ENCODE results near the gene ADCY10. TPM values are rescaled to one million over a fixed set of nuclear protein-coding genes. Genes with fewer than 3 reads are reported as not detected.

Gene ADCY10
- total and polyA plus RNA-seq, 9 of the 15 experiments (the other 6 are each of a cell fraction or from before 2014, with no cell fraction given) = 0.08 to 0.86 (median 0.22) TPM

- TF ChIP-seq MAX (CRISPR knock-in tag; IDR thresholded peaks at IDR 0.05) (no peak), MTF1 (CRISPR knock-in tag; IDR thresholded peaks at IDR 0.05; ENCODE audit: borderline replicate concordance) (no peak), NR3C1 (CRISPR knock-in tag; IDR thresholded peaks at IDR 0.05) (0 out of 2 replicates have a peak, but pooled peaks have one; percentile 30), SFPQ (IDR thresholded peaks at IDR 0.05; ENCODE audit: low read depth, low read length) (no peak), TSHZ1 (CRISPR knock-in tag; IDR thresholded peaks at IDR 0.05) (no peak), TCF7L2 (IDR thresholded peaks at IDR 0.05; ENCODE audit: low read depth, low read length) (no peak), ETS1 (conservative IDR thresholded peaks at IDR 0.05; ENCODE audit: control insufficient read depth, low read depth, low read length) (peak; percentile 10; the same call in 1 of the 2 replicates), STAT5A (IDR thresholded peaks at IDR 0.05; ENCODE audit: borderline replicate concordance, low read length) (no peak; the same call in 1 of the 2 replicates), ARHGAP35 (IDR thresholded peaks at IDR 0.05; ENCODE audit: partially characterized antibody) (no peak), BDP1 (IDR thresholded peaks at IDR 0.05; ENCODE audit: insufficient read depth, insufficient read length) (no peak), ELF1 (tag; IDR thresholded peaks at IDR 0.05) (no peak), CREB3 (tag; conservative IDR thresholded peaks at IDR 0.05; ENCODE audit: low read depth) (no peak), ZFP91 (CRISPR knock-in tag; IDR thresholded peaks at IDR 0.05) (no peak)
These were observed 23.2 kb upstream of the ADCY10 start, which contains the start of gene MPC2 (continued) for GRCh38 chr1:167936930-167937708.
